Endothelial cell of umbilical vein (primary cell): ENCODE data around the gene TMEM121. TPM values are rescaled to one million over a fixed set of nuclear protein-coding genes. Genes with fewer than 3 reads are reported as not detected.

Source experiments
- BruUV-seq: library from RNA; stranded (reverse); fragments of 400-500 nt; replicated peaks from 2 replicates; lab custom pipeline; 2021; lab: Mats Ljungman, UMichigan
- CTCF ChIA-PET: fragments of 300-600, 350-600 bp; sonication (Branson Sonifier 250); formaldehyde crosslinking; loops from one replicate; lab custom pipeline; 2021; ENCODE audit warnings: antibody characterized with exemption, inconsistent platforms; lab: Charles Lee
- POLR2A ChIA-PET: fragments of 300-600, 350-600 bp; sonication (Branson Sonifier 250); formaldehyde crosslinking; loops from one replicate; lab custom pipeline; 2021; ENCODE audit warnings: antibody characterized with exemption, inconsistent platforms; lab: Charles Lee
- DNase-seq: peaks from one replicate; pipeline ENCODE4 v3.0.0-alpha.2; 2011; ENCODE audit warnings: low read depth, low spot score
- FAIRE-seq: peaks from 2 replicates; lab custom pipeline; 2011; peaks lifted over from hg19 to GRCh38; lab: Jason Lieb, UNC
- H2AFZ ChIP-seq: 2 replicates; pipeline ENCODE4 v1.6.0; 2012; ENCODE audit warnings: low read depth, low read length, control low read depth, inconsistent platforms
- H3K27ac ChIP-seq: 2 replicates; pipeline ENCODE4 v1.5.1; 2011; ENCODE audit warnings: low read depth, mild to moderate bottlenecking, control low read depth, low read length, moderate library complexity; ENCODE audit not compliant: insufficient read depth
- H3K27me3 ChIP-seq, 2 experiments: 2 replicates each; pipeline versions ENCODE4 v1.6.0 to v1.6.1; 2011; ENCODE audit warnings: low read length in 2 of 2, mixed read lengths in 1 of 2; ENCODE audit not compliant: control insufficient read depth in 2 of 2, insufficient read depth in 2 of 2
- H3K36me3 ChIP-seq, 2 experiments: 2 replicates in 1 of 2; 3 replicates in 1 of 2; pipeline ENCODE4 v1.5.1; 2011; ENCODE audit warnings: low read length in 2 of 2, mild to moderate bottlenecking in 1 of 2, moderate library complexity in 1 of 2; ENCODE audit not compliant: control insufficient read depth in 2 of 2, insufficient read depth in 2 of 2; ENCODE audit errors: extremely low read depth in 1 of 2
- H3K4me1 ChIP-seq: 3 replicates; pipeline ENCODE4 v1.5.1; 2011; ENCODE audit warnings: mild to moderate bottlenecking, low read length; ENCODE audit not compliant: control insufficient read depth, insufficient read depth; ENCODE audit errors: extremely low read depth
- H3K4me2 ChIP-seq: 2 replicates; pipeline ENCODE4 v1.6.1; 2011; ENCODE audit warnings: low read length, control low read depth, mixed read lengths; ENCODE audit not compliant: insufficient read depth
- H3K4me3 ChIP-seq, 3 experiments: fragments of 200-600 bp in 1 of 3; sonication (generic), shearing (Covaris generic) in 1 of 3; replicated peaks in 1 of 3; 2 replicates each; pipeline ENCODE4 v1.5.1; 2011 to 2016; ENCODE audit warnings: control low read depth in 3 of 3, low read length in 3 of 3, mild to moderate bottlenecking in 2 of 3, inconsistent platforms in 1 of 3, low read depth in 1 of 3, moderate library complexity in 1 of 3; ENCODE audit not compliant: insufficient read depth in 1 of 3
- H3K79me2 ChIP-seq: 2 replicates; pipeline ENCODE4 v1.6.0; 2012; ENCODE audit warnings: low read length, inconsistent platforms; ENCODE audit not compliant: control insufficient read depth, insufficient read depth
- H3K9ac ChIP-seq: replicated peaks from 2 replicates; pipeline ENCODE3; 2011; ENCODE audit warnings: low read length, control low read depth; ENCODE audit not compliant: insufficient read depth; ENCODE audit errors: extremely low read depth
- H3K9me1 ChIP-seq: replicated peaks from 3 replicates; pipeline ENCODE4 v1.6.0; 2011; ENCODE audit warnings: mild to moderate bottlenecking, low read length; ENCODE audit not compliant: control insufficient read depth, insufficient read depth; ENCODE audit errors: extremely low read depth
- H3K9me3 ChIP-seq: replicated peaks from 2 replicates; pipeline ENCODE4 v1.5.1; 2012; ENCODE audit warnings: low read length, inconsistent platforms; ENCODE audit not compliant: control insufficient read depth, insufficient read depth
- H4K20me1 ChIP-seq: replicated peaks from 2 replicates; pipeline ENCODE3; 2011; ENCODE audit warnings: mild to moderate bottlenecking, low read length; ENCODE audit not compliant: control insufficient read depth, insufficient read depth; ENCODE audit errors: extremely low read depth
- EZH2 ChIP-seq: IDR thresholded peaks from 2 replicates; pipeline ENCODE4 v1.6.1; 2012; ENCODE audit warnings: borderline replicate concordance, low read depth, mild to moderate bottlenecking, moderate library complexity, low read length, inconsistent platforms; ENCODE audit not compliant: severe bottlenecking
- FOS ChIP-seq: IDR thresholded peaks from 2 replicates; pipeline ENCODE4 v1.6.1; 2011; ENCODE audit warnings: mild to moderate bottlenecking, low read length, moderate library complexity, borderline replicate concordance; ENCODE audit not compliant: insufficient read depth
- GATA2 ChIP-seq: IDR thresholded peaks from 2 replicates; pipeline ENCODE4 v1.7.0; 2011; ENCODE audit warnings: low read depth, mild to moderate bottlenecking, moderate library complexity, mixed read lengths, low read length; ENCODE audit not compliant: insufficient read length, insufficient read depth
- JUN ChIP-seq: IDR thresholded peaks from 2 replicates; pipeline ENCODE4 v1.6.1; 2011; ENCODE audit warnings: borderline replicate concordance, low read depth; ENCODE audit not compliant: insufficient read length, insufficient read depth
- MYC ChIP-seq: IDR thresholded peaks from one replicate; pipeline ENCODE4 v1.6.1; 2011; ENCODE audit warnings: mild to moderate bottlenecking, low read depth, low read length
- POLR2A ChIP-seq: IDR thresholded peaks from 2 replicates; pipeline ENCODE4 v1.6.1; 2012; ENCODE audit warnings: low read depth, mild to moderate bottlenecking, control low read depth, low read length
- POLR2AphosphoS5 ChIP-seq: IDR thresholded peaks from 2 replicates; pipeline ENCODE4 v1.6.1; 2012; ENCODE audit warnings: low read depth, mild to moderate bottlenecking, control low read depth, low read length, moderate library complexity; ENCODE audit not compliant: insufficient read depth
- dilution Hi-C: fragments of 300-500 bp; cut with MboI; formaldehyde crosslinking; loops from one replicate; pipeline ENCODE4 v1.15.0; 2019; ENCODE audit warnings: low sequenced_read_pairs; ENCODE audit not compliant: extremely low pct_ligation_motif_present
- intact Hi-C: fragments of 100-400 bp; cut with micrococcal nuclease; formaldehyde crosslinking; loops from one replicate; pipeline ENCODE4 v1.10.0; 2022
- polyA plus RNA-seq, 4 experiments: library from polyadenylated mRNA; depleted of rRNA in 3 of 4; stranded (reverse) in 3 of 4; unstranded in 1 of 4; fragments of >200 nt; gene quantifications; 2 replicates each; pipeline versions ENCODE4 v1.2.1 to v1.2.3, GENCODE V29; 2011 to 2012; ENCODE audit warnings: missing spikeins in 1 of 4
- total RNA-seq: library from RNA; stranded (reverse); gene quantifications from 2 replicates; pipeline ENCODE4 v1.2.3, GENCODE V29; 2021
- TF ChIP-seq, protein P1 (sequence below): IDR thresholded peaks from 2 replicates; pipeline ENCODE4 v1.6.1; 2011; ENCODE audit not compliant: insufficient read depth, insufficient read length
- TF ChIP-seq, protein P2 (sequence below), 2 donors: IDR thresholded peaks; 1 replicate in 1 of 2; 2 replicates in 1 of 2; pipeline ENCODE4 v1.5.1; 2011; ENCODE audit warnings: low read length in 2 of 2, mild to moderate bottlenecking in 2 of 2, moderate library complexity in 2 of 2, control low read depth in 1 of 2, inconsistent platforms in 1 of 2, low read depth in 1 of 2; ENCODE audit not compliant: insufficient read depth in 1 of 2; ENCODE audit errors: extremely low read depth in 1 of 2

Gene TMEM121
- total and polyA plus RNA-seq, 2 donors (not counting 3 experiments of a cell fraction or from before 2014, with no cell fraction given), result 4.8 to 7.7 TPM

GRCh38 chr14:105482486-105483110 is 43.8 kb upstream of the TMEM121 start:
- TF ChIP-seq, protein P1, sequence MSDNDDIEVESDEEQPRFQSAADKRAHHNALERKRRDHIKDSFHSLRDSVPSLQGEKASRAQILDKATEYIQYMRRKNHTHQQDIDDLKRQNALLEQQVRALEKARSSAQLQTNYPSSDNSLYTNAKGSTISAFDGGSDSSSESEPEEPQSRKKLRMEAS, result no peak
- TF ChIP-seq FOS (no peak), EZH2 (no peak), POLR2AphosphoS5 (no peak), POLR2A (no peak), GATA2 (no peak), JUN (no peak), MYC (no peak)
- TF ChIP-seq, protein P2, sequence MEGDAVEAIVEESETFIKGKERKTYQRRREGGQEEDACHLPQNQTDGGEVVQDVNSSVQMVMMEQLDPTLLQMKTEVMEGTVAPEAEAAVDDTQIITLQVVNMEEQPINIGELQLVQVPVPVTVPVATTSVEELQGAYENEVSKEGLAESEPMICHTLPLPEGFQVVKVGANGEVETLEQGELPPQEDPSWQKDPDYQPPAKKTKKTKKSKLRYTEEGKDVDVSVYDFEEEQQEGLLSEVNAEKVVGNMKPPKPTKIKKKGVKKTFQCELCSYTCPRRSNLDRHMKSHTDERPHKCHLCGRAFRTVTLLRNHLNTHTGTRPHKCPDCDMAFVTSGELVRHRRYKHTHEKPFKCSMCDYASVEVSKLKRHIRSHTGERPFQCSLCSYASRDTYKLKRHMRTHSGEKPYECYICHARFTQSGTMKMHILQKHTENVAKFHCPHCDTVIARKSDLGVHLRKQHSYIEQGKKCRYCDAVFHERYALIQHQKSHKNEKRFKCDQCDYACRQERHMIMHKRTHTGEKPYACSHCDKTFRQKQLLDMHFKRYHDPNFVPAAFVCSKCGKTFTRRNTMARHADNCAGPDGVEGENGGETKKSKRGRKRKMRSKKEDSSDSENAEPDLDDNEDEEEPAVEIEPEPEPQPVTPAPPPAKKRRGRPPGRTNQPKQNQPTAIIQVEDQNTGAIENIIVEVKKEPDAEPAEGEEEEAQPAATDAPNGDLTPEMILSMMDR (IDR thresholded peaks at IDR 0.05; ENCODE audit: extremely low read depth in 1 of 2, insufficient read depth in 1 of 2, low read depth in 1 of 2, low read length in 2 of 2), result no peak
- DNase-seq (no peak), FAIRE-seq (no peak)
- H3K27ac ChIP-seq, result peak overlapping the region; percentile 91
- no TSS peak for BruUV-seq
- no peak overlapping the region for H2AFZ ChIP-seq
- H4K20me1 ChIP-seq, result no peaks in the 10 kb centered on the region
- peak overlapping the region; percentile 75 for H3K9ac ChIP-seq
- intact Hi-C loops (loop anchor here (1.0 to 2.0 kb wide), 2 partner anchors 8 to 182 kb away; partner anchors contain the start of genes BRF1 and CRIP2), dilution Hi-C loops (no loop called here)
- CTCF ChIA-PET, result interaction anchor here (1.2 to 3.2 kb wide), 5 partner anchors 7 to 112 kb away, joined by 5 to 144 read pairs (median 51); partner anchors contain the start of gene TEDC1
- no peaks in the 10 kb centered on the region for H3K9me1 ChIP-seq
- POLR2A ChIA-PET, result no interaction called here
- no peaks in the 10 kb centered on the region for H3K9me3 ChIP-seq
- H3K79me2 ChIP-seq, result no peaks in the 10 kb centered on the region
- H3K4me3 ChIP-seq, result no peak overlapping the region
- H3K4me2 ChIP-seq, result no peak overlapping the region
- peaks cover 0 to 12% of the 10 kb centered on the region in 2 experiments for H3K27me3 ChIP-seq
- peaks cover 3 to 5% of the 10 kb centered on the region in 2 experiments for H3K36me3 ChIP-seq
- H3K4me1 ChIP-seq, result peaks cover 14% of the 10 kb centered on the region
